DMS53 (cell line): ENCODE data around the gene EIF2A.
A peak's percentile ranks its signal among the peaks of the same experiment; 100 is the strongest.
"Not testable (repeated sequence)": the region's sequence is repeated elsewhere in the genome, so short reads cannot be mapped to it uniquely, and the experiment has no call there.

Experiments
- DNase-seq: peaks from one replicate; lab custom pipeline; 2025; lab: John Stamatoyannopoulos, UW

The EIF2A gene

DNA sequence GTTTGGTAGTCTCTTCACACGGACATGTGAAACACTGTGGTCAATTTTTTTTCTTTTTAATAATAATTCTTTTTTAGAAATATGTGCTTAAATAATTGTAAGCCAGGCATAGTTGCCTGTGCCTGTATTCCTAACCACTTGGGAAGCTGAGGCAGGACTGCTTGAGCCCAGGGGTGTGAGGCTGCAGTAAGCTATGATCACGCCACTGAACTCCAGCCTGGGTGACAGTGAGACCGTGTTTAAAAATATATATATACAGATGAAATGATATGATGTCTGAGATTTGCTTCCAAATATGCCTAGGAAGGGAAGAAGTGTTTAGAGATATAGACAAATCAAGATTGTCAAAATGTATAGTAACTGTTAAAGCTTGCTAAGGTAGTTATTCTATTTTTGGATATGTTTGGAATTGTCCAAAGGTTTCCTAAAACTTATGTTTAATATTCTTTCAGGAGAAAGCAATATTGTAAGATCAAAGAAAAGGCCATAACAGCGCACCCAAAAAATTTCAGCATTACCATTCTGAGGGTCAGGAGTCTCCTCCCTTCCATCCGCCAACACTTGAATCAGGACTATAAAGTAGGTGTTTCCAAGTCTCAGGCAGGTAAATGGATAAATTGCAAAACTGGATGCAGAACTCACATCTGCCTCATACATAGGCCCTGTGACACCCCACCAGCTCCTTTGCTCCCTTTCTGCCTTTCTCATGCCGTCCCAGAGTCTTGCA, 56.0 kb downstream of the EIF2A start:
- peak; percentile 14 for DNase-seq

DNA sequence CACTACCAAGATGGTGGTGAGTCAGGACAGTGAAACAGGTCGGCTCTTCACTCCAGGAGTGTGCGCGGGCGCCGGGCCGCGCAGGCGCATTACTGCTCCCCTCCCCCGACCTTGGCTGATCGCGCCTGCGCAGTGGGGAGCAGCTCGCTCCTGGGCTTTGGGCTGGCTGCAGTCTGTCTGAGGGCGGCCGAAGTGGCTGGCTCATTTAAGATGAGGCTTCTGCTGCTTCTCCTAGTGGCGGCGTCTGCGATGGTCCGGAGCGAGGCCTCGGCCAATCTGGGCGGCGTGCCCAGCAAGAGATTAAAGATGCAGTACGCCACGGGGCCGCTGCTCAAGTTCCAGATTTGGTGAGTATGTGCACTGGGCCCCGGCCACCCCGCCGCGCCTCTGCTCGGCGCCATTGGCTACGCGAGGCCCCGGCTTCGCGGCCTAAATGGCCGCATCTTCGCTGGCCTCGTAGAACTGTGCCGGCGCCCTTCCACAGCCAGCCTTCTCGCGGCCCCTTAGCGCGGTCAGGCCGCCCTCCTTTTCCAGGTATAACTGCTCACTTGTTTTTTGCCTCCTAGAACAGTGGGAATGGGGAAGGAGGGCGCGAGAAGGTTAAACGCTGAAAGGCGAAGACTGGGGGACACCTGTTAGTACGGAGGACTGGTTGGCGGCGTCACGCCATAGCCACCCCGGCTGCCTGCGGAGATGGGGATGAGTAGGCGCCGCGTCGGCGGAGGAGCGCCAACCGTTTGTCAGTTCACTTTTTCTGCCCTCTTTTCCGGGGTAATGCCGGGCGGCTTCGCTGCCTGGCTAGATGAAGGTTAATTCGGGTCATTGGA, 56.8 kb downstream of the EIF2A start, which contains the start of gene SELENOT:
Gene SELENOT, plus strand, starts transcription at position 169 of the 827 bp plus-strand sequence. Its CDS starts 42 bp downstream, at position 211.
- peak; percentile 92 for DNase-seq

DNA sequence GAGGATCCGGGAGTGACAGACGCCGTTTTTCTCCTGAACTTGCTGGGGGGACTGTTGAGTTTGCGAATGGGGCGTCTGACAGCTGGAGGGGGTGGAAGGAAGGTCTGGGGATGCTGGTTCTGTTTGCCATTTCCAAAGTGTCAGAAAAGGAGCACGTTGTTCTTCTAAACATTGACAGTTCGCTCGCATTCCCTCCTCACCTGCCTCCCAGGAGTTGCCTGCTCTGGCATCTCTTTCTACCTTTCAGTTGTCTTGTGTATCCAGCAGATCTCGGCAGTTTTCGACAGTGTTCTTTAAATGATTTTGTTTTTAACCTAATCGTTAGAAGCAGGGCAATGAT, 57.4 kb downstream of the EIF2A start:
- DNase-seq, result peak; percentile 46

DNA sequence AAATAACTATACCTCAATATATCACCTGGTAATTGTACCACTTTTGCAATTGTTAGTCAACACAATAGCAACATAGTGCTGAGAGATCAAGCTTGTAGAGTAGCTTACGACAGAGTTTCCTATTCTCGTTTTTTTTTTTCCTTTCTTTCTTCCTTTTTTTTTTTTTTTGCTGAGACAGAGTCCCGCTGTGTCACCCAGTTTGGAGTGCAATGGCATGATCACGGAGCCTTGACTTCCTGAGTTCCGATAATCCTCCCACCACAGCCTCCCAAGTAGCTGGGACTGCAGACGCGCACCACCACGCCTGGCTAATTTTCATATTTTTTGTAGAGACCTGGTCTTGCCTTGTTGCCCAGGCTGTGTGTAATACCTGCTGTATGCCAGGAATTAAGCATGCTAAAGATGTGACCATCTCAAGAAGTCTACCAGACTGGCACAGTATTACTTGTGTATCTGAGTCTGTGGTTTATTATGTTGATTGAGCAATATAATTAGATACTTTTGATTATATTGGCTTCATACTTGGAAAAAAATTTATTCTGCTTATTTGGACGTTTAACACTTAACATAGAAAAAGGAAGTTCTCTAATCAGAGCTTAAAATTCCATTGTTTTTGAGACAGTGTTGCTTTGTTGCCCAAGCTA, 59.5 kb downstream of the EIF2A start:
- DNase-seq, result no peak

DNA sequence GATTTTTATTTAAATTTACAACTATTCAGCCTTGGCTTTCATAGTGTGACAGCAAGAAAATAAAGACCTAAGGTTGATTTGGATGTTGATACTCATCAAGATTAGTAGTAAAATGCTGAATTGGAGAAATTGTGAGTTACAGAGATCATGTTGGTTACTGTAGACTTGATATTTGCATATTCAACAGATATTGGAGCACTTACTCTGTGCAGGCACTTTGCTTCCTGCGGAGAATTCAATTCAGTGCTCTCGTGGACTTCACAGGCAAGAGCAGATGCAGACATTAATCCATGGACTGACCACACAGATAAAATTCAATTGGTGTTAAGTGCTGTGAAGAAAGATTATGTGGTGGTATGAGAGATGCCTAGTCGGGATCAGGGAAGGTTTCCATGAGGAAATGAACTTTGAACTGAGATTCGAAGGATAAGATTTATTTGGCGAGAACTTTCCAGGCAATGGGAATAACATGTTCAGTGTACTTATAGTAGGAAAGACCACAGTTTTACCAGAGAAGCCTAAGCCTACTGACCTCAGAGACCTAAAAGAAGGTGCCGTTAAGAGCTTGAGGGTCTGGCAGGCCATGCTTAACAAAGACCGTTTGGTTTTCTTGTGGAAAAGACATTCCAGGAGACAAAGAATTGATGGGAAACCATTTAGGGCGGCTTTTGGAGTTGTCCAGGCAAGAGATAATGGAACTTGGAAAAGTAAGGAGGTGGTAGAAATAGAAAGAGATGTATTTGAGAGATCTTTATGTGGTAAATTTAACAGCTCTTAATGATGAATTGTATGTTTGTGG, 60.9 kb downstream of the EIF2A start:
- DNase-seq, result no peak

DNA sequence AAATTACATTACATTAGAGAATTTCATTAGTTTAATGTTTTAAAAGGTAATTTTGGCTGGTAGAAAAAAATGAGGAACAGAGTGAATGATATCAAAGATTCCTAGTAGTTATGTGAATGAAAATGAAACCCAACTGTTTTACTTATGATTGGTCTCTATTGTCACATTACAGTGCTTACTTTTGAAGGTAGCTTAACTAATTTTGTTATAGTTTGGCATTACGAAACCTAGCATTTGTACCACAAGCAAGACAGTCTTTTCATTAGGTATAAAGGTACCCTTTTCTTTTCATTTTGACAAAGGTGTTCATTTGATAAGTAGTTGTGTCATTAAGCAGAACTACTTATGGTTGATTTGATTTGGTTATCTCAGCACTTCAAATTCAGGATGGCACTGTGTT, 63.4 kb downstream of the EIF2A start:
- no peak for DNase-seq

DNA sequence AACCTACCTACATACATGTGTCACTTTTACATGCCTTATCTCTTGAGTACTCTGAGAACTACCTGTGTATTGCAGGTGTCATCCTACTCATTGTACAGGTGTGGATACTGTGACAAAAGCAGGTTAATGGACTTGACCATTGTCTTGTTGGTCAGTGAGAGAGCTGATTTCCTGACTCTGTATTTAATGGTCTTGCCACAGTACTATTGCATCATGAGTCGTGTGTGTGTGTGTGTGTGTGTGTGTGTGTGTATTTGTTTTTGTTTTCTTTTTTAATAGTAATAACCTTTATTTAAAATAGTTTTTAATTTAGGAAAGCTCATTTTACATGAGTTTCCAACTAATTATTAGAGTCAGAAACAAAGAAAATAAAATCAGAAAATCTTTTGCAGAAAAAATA, 64.2 kb downstream of the EIF2A start:
- peak; percentile 17 for DNase-seq

DNA sequence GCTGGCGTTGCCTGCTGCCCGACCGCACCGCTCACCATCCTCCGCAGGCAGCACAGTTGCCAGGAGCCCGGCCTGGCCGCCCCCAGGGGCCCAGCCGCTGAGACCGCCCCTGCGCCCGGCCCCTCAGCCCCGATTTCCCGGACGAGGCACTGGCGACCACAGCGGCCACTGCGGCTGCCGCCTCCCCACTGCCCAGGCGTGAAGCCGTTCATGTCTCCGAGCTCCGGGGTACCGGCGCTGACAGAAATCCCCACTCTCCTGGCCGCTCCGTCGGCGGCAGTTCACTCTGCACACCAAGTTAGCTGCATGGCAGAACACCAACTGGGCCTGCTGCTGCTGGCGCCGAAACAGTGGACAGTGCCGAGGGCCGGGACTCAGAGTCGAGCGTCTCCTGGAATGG, 65.1 kb downstream of the EIF2A start:
- no peak for DNase-seq

DNA sequence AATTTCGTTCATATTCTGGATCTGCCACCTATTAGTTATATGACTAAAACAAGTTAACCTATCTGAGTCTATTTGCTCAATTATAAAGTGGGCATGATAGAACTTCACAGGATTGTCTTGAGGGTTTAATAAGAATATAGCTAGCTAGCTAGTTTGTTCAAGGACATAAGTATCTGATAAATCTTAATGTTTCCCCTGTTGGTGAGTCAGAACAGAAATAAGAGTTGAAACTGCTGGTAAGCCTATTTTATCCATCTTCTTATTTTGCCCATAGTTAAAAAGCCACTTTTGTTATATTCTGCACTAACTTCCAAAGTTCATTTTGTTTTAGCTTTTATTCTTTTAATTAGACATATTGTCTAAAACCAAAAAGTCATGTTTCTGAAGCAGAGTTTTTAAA, 65.9 kb downstream of the EIF2A start:
- DNase-seq, result no peak

DNA sequence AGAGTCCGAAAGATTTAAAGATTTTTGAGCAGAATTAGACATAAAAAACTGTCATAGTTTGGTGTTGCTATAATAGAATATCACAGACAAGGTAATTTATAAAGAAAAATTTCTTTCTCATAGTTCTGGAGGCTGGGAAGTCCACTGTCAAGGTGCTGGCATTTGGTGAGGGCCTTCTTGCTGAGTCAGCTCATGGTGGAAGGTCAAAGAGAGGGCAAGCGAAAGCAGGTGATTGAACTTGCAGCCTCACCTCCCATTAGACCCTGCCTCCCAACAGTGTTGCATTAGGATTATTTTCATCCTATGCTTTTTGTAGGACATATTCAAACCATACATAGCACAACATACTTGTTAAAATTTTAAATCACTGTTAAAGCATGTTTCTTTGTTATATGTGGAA, 66.4 kb downstream of the EIF2A start:
- no peak for DNase-seq

DNA sequence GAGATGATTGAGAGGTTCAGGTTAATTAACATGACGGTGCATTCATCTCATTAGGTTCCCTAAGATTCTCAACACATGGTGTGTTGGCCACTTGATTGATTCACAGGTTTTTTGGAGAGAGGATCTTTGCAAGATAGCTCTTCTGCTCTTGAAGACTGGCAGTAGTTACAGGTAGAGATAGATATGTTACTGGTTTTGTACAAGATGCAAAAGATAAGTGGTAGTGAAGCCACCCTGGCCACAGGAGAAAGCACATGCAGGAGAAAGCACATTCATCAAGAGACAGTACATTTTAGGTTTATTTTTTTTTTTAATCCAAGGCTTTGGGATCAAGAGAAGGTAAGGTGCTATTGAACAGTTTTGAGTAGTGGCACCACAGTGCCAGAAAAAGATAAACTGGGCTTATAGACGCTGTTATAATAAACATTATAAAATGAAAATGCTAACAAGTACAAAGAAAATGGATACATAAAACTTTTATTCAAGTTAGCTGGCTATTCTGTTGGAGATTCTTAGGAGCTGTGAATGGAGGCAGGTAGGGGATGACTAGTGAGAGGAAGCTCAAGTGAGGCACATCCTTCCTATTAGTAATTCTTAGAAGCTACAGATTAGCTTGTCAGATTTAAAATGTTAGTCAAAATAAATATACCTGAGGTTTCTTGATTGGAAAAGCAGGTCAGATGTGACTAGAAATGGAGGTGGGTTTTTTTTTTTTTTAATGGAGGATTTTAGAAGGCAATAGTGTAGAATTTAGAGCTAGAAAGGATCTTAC, 67.3 kb downstream of the EIF2A start:
- DNase-seq, result no peak

DNA sequence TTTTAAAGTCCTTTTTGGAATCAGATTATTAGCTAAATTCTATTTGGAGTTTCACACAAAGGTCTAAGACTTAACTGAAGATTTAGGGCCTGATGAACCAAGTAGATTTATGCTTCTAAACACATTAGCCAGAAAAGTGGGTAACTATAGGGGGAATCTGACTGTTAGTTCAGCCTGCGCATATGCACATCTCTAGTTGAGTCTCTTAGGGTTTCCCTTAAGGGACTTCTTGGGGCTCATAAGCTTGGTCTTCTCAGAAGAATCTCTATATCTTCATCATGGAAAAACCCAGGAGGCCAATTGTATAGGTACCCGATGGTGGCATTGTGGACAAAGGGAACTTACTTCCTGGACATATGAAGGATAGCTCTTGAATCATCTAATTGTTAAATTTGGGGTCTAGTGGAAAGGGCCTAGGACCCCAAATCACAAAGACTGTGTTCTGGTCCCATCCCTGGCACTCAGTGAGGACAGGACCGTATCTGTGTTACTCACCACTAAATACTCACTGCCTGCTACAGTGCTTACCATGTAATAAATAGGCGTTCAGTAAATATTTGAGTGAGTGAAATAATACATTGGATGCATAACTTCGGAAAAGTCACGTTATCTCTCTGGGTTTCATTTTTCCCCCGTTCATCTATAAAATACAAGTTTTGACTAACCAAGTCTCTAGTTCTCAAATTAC, 73.6 kb downstream of the EIF2A start:
- DNase-seq, result no peak

DNA sequence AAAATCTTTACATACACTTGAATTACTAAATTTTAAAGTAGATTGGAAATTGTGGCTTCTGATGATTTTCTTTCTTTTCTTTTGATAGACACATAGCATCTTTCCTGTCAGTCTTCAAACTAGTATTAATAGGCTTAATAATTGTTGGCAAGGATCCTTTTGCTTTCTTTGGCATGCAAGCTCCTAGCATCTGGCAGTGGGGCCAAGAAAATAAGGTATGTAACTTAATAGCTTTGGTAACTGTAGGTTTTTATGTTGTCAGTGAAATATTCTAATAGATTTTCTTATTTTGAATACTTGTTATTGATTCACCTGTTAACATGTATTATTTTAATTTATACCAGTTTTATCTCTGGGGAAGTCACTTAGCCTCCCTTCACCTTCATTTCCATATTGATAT, 76.4 kb downstream of the EIF2A start:
- not testable (repeated sequence) for DNase-seq

DNA sequence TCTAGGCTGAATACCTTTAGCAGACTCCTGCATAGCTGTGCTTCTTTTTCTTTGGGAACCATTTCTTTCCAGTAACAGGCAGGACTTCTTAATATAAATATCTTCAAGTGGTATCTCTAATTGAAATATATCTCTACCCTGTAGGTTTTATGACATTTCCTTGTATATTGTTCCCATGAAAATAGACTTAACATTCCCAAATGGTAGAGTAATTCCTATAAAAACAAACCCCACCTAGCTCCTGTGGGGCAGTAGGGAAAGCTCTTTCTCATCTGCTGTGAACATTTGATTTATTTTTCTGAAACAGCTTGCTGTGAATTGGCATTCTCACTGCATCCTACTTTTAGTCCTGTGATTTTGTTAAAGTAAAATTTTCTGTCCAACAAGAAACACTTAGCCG, 77.4 kb downstream of the EIF2A start:
- no peak for DNase-seq

DNA sequence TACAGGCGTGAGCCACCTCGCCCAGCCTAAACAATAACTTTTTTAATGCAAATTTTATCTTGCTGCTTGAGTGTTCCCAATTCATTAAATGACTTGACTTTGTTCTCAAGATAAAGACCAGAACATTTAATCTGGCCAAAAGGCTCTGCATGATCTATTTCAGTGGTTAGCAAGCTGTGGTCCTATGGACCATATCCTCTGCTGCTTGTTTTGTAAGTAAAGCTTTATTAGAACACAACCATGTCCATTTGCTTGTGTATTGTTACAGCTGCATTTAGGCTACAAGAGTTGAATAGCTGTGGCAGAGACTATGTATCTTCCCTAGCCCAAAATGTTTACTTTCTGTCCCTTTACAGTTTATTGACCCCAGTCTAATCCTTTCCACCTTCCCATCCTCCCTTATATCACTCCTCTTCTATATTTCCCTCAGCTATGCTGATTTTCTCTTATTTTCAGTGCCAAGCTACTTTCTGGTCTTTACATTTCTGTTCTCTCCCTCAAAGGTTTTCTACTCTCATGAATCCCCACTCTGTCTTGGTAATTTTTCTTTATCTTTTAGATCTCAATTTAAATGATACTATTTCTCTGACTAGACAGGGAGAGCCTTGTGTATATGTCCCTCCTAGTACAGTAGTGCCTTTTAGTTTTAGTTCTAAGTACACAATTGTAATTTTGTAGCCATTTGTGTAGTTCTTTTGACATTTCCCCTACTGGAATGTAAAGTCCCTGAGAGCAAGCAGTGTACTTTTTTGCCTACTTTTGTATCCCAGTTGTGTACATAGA, 79.8 kb downstream of the EIF2A start:
- no peak for DNase-seq

DNA sequence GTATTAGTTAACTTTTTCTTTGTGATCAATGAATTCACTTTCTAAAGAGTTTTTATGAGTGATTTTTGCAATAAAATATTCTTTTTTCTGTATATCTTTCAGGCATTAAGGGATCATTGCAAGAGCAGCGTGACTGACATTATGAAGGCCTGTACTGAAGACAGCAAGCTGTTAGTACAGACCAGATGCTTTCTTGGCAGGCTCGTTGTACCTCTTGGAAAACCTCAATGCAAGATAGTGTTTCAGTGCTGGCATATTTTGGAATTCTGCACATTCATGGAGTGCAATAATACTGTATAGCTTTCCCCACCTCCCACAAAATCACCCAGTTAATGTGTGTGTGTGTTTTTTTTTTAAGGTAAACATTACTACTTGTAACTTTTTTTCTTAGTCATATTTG, 81.0 kb downstream of the EIF2A start:
- no peak for DNase-seq

DNA sequence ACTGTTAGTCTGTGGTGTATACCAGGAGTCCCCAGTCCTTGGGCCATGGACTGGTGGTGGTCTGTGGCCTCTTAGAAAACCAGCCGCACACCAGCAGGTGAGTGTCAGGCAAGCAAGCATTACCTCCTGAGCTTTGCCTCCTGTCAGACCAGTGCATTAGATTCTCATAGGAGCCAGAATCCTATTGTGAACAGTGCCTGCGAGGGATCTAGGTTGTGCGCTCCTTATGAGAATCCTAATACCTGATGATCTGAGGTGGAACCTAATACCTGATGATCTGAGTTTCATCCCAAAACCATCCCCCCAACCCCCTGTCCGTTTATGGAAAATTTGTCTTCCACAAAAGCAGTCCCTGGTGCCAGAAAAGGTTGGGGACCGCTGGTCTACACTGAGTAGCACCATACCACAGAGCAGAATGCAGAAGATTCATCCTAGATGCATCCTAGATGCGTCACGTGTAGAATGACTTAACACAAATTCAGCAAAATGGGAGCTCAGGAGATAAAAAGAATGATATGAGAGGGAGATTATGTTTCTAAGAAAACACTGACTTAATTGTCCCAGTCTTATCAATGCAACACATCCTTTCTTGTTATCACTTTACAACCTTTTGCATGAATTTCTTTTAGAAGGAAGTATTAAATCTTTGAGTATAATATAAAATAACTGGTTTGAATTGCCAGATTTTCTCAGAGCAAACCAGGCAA, 85.1 kb downstream of the EIF2A start:
- no peak for DNase-seq

DNA sequence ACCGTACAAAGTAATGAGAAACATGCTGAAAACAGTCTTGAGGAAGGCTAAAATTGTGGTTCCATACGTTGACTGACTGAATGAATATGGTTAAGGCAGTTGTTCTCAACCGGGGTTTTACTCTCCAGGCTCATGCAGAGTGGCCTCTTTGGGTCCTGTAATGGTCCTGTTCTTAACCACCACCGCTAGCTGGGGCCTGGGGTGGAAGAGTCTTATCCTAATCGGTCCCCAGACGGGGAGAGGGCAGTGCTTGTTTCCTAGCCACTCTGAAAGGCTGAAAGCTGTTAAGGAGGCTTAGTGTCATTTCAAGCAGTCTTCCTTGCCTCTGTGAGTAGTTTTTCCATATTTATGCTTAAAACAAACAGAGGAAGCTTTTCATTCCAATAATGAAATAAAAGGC, 88.5 kb downstream of the EIF2A start:
- DNase-seq, result no peak

DNA sequence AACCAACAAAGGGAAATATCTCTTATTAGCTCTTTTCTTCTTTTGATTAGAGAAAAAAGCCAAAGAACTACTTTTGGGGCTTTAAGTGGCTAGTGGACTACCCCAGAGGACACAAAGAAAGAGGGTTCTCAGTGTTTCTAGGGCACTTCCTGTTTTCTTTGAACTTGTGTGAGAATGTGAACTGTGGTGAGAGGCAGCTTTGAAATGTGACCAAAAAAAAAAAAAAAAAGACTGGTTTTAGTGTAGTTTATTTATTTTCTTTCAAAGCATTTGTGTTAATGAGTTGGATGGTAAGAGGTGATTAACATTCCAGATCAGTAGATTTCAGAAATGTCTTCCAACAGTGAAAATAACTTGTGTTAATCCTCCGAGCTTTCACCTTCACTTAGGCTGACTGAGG, 88.9 kb downstream of the EIF2A start:
- DNase-seq, result no peak
